Central memory CD4-positive, alpha-beta T cell (primary cell): ENCODE data around the gene SLC25A11.

Experiments
- DNase-seq: peaks from one replicate; pipeline ENCODE4 v3.0.0; 2022

Gene SLC25A11

GRCh38 chr17:4966844-4967538 lies 27.1 kb upstream of the SLC25A11 start:
- peak; percentile 97 for DNase-seq

DNA sequence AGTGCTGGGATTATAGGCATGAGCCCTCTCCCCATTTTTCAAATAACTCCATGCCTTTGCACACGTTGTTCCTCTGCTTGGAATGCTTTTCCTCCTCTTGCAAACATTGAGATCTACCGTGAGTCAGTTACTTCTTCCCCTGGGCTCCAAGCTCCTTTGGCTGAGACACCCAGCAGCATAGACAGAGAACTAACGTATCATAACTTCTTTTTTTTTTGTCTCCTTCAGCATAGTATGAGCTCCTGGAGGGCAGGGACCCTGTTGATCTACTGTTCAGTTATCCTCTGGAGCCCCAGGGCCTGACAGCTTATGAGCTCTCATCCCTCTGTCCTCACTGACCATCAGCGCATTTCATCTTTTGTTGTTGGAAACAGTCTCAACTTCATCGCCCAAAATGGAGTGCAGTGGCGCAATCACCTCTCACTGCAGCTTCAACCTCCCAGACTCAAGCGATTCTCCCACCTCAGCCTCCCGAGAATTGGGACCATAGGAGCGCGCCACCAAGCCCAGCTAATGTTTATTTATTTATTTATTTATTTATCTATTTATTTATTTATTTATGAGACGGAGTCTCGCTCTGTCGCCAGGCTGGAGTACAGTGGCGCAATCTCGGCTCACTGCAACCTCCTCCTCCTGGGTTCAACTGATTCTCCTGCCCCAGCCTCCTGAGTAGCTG lies 25.6 kb upstream of the SLC25A11 start:
- no peak for DNase-seq

DNA sequence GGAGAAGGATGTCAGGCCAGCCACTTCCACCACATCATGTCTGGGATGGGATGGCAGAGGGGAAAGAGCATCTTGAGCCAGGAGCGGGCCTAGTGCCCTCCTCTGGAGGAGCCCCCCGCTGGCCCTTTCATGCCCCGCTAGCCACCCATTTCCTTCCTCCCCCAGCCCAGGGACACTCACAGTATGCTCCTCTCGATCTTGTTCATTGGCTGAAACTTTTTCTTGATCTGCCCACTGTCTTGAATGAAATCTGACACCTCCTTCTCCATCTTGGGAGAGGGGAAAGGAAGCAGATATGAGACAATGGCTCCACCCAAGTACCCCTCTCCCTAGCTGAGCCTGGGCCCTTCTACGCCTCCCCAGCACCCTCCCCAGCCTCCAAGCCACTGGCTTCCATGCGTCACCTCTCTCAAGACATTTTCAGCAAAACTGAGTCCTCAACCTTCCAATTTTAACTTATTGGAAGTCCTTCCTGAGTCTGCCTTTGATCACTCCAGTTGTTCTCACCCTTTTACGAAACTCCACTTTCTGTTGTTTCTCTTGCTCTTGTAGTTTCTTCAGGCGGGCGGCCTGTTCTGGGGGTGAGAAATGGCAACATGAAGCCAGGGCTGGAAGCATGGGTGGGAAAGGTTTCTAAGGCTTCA lies 20.6 kb upstream of the SLC25A11 start:
- no peak for DNase-seq

DNA sequence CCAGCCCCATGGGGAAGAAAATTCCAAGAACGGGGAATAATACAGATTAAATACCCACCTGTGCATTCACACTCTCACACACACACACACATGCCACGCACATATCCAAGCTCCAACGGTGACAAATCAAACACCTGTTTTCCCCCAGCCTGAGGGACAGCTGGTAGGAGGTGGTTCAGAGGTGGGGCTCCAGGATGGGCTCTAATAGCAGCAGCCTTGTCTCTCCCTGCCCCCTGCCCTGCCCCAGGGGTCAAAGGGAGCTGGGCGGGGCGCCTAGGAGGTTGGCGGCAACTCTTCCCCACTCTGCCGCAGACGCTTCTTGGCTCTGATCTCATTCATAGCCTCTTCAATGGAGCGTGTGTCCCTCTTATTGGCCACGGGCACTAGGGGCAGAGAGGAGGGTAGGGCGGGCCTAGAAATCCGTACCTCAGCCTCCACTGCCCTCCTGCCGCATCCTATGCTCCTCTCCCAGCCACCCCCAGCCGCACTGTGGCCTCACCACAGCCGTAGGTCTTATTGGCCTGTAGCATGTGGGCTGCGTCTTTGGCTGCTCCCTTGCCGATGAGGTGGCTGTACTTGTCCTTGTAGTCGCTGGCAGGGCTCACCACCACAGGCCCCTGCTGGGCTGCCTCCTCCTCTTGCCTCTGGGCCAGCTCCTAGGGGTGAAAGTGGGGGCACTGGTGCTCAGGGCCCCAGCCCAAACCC lies 19.6 kb upstream of the SLC25A11 start:
- DNase-seq, result no peak

- no peak for DNase-seq
Observed at GRCh38 chr17:4958102-4958501, 18.3 kb upstream of the SLC25A11 start.

- DNase-seq, result no peak
Observed at GRCh38 chr17:4956493-4957061, 16.7 kb upstream of the SLC25A11 start.

DNA sequence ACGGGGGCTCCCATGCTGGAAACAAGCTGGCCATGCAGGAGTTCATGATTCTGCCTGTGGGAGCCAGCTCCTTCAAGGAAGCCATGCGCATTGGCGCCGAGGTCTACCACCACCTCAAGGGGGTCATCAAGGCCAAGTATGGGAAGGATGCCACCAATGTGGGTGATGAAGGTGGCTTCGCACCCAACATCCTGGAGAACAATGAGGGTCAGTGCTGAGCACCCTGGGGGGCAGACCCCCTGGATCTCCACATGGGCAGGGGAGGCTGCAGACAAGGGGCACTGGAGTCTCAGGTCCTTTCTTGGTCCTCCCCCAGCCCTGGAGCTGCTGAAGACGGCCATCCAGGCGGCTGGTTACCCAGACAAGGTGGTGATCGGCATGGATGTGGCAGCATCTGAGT lies 15.2 kb upstream of the SLC25A11 start:
- DNase-seq, result no peak

- DNase-seq, result no peak
Observed at GRCh38 chr17:4953451-4953961, 13.7 kb upstream of the SLC25A11 start.

GRCh38 chr17:4951486-4951885 lies 11.6 kb upstream of the SLC25A11 start:
- DNase-seq, result no peak

DNA sequence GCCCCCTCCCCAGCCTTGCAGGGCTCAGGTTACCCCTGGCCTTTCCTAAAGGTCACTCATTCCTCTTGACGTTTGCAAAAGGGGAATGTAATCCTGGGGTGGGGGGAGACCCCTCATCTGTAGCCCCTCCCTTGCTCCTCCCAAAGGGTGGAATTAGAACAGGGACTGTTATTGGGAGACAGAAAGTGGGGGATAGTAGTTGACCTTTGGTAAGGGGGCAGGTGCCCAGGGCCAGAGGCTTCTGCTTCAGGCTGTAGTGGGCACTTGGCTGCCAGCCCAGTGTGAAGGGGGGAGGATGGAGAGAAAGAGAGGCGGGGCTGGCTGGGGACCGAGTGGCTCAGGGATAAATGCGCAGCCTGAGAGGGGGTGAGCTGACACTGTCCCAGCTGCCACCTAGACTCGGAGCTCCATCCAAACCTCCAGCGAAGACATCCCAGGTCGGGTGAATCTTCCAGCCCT lies 10.9 kb upstream of the SLC25A11 start, which contains the start of gene ENO3:
Gene ENO3, plus strand, starts transcription at position 374 of the 459 bp plus-strand sequence. CDS start 711 bp downstream, outside the sequence.
- no peak for DNase-seq

DNA sequence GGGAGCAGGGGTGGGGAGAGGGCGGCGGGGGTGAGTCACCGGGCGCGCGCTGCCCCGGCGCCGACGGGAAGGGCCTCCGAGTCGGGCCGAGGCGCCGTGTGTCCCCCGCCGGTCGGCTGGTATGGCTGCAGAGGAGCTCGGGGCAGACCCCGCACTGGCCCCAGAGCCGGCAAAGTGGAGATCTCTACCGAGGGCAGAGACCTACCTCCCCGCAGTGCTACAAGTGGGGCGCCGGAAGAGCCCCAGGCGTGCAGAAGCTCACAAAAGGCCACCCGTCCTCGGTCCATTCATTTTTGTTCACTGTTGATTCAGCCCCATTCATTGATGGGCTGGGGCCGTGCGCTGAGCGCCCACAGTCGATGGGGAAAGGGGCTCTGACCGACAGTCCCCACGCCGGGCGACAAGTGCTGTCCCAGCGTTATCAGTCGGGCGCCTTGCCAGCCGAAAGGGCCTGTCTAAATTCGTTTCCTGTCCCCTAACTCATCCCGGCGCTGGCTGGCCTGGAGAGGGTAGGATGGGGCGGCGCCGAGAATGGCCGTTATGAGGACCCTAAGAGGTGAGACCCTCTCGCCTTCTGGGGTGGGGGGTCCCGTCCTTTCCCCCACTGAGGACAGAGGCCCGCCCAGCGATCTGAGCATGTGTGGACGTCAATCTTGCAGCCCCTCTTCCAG lies 10.4 kb upstream of the SLC25A11 start:
- DNase-seq, result no peak

DNA sequence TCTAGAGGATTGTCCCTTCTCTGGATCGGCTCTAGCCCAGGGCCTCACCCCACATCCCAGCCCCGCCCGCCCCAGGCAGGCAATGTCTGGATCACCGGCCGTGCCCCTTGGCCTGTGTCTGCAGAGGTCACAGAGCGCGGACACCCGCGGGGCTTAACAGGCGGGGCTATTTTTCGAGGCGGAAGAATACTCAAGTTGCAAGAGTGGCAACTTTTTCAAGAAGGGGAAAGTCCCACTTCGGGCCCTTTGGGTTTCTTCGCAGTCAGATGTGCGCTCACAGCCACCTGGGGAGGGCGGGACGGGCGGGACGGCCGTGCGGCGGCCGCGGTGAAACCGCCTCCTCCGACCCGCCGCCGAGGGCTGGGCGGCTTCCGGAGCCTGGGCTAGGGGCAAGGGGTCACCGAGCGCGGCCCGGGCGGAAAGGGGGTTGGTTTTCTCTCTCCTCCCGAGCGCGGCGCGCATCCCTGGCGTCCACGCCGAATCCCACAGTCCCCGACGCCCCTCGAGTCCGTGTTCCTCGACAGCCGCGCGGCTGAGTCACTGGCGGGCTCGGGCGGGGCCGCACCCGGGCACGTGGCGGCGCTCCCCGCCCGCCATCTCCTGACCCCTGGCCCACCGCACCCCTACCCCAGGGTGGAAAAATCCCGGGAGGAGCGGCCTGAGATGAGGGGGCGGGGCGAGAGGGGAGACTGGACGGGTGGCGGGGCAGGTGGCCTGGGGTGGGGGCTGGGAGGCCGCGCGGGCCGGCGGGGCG lies 9.7 kb upstream of the SLC25A11 start:
- peak; percentile 82 for DNase-seq

DNA sequence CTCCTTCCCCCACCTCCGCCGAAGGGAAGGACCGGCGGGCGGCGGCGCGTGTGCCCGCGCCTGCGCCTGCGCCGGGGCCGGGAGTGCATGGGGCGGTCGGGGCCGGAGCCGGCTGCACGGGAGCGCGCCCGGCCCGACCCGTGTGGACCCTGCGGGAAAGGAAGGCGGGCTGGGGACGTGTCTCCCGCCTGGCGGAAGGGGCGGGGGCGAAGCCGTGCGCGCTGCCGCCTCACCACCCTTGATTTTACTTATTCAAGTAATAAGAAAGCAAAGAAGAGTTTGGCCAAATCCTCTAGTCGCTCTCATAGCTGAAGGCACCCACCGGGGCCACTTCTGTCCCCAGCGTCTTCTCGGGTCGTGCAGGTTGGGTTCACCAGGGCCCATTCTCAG lies 9.1 kb upstream of the SLC25A11 start:
- DNase-seq, result peak; percentile 77

DNA sequence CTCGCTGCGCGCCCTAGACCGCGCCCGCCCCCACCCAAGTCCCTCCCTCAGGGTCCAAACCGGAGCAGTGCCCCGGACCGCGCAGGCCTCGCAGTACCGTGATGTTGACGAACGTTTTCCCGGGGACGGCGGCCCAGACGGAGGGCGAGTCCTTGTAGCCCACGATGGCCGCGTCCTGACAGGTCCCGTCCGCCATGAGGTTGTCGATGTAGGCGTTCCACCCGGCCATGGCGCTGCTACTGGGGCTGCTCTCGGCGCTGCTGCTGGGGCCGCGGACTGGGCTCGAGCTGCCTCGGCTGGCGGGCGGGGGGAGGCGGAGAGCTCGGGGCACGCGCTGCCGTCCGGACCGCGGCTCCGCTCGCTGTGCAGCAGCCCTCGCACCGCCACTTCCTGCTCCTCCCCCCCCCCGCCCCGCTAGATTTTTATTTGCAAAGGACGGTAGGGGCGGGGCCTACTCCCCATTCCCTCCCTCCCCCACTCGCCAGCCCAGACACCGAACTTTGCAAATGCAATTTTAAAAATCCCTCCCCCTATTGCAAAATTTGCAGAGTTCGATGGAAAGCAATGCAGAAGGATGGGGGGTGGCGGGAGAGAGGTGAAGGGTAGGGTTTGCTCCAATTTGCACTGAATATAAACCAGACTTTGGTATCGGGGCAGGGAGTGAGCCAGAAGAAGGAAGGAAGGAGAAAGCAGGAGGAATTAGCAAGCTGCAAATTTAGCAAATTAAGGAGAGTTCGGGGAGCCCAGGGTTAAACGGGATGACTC lies 8.5 kb upstream of the SLC25A11 start, which contains the start of gene PFN1:
Gene PFN1, minus strand, starts transcription at position 365 of the 765 bp plus-strand sequence. Its CDS starts 136 bp downstream, at position 229.
- peak; percentile 91 for DNase-seq

DNA sequence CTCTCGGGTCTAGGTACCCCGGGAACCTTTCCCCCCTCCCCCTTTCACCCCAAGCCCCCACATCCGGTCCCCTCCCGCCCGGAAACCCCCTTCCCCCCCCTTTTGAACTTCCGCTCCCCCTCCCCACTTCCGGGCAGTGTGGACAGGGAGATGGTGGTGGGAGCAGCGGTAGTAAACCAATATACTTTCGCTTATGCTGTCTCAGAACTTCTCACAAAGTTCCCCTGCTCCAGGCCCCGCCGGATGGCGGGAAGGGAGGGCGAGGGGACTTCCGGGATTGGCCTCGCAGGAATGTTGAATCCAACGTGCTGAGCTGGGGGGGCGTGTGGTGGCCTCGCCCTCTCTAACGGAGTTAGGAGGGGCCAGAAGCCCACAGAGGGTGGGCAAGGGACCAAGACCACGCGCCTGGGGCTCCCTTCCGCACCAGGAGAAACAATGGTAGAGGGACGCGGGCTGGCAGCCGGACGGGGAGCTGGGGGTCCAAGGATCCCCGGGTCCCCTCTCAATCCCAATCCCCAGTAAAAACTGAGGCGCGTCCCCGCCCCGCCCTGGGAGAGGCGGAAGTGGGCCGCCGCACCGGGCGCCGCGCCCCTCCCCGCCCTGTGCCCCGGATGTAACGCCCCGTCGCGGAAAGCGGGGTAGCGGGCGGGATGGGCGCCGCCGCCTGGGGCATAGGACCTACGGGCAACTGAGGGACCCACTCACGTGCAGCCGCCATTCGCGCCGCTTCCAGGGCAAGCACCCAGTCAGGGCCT lies 7.7 kb upstream of the SLC25A11 start:
- peak; percentile 63 for DNase-seq

- DNase-seq, result no peak
Observed at GRCh38 chr17:4947010-4947410, 7.2 kb upstream of the SLC25A11 start.

- no peak for DNase-seq
Observed at GRCh38 chr17:4946312-4946976, 6.6 kb upstream of the SLC25A11 start.

GRCh38 chr17:4945944-4946280 lies 6.1 kb upstream of the SLC25A11 start:
- DNase-seq, result no peak
